ENCODE measurements around the gene TMCO5A.

TMCO5A gene

DNA sequence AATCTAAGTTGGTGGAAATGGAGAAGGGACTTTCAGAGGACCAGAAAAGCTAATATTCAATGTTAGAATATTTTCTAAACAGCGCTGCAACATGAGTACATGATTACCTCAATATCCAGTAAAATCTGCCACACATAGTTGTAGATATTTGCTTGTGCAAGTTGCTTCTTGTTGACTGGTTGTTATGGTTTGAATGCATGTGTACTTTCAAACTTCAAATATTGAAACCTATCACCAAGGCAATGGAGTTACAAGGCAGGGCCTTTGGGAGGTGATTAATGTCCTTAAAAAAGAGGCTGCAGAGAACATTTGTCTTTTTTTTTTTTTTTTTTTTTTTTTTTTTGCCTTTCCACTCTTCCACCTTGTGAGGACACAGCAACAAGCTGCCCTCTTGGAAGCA is 49.9 kb downstream of the TMCO5A start:
- Histone ChIP-seq H2AFZ (ENCODE audit: low read length) (no peak overlapping the region), H3K4me1 (ENCODE audit: low read length) (no peaks in the 10 kb centered on the region), H4K20me1 (ENCODE audit: insufficient read depth, low read length) (no peaks in the 10 kb centered on the region), H3K9me3 (replicated peaks; ENCODE audit: insufficient read depth, low read length) (no peaks in the 10 kb centered on the region), H3K79me2 (ENCODE audit: low read length) (no peaks in the 10 kb centered on the region), H3K9me2 (replicated peaks; ENCODE audit: insufficient read depth, low read length) (no peaks in the 10 kb centered on the region), H3K4me3 (ENCODE audit: low read length) (no peak overlapping the region), H3K27ac (ENCODE audit: low read length) (no peak overlapping the region), H3K9ac (ENCODE audit: low read length) (no peak overlapping the region), H3K4me2 (ENCODE audit: low read depth, low read length) (no peak overlapping the region), H3K36me3 (replicated peaks; ENCODE audit: insufficient read depth, low read length) (no peaks in the 10 kb centered on the region), H3F3A (ENCODE audit: insufficient read depth, low read length) (no peaks in the 10 kb centered on the region), H3K27me3 (replicated peaks; ENCODE audit: insufficient read depth, low read length) (no peaks in the 10 kb centered on the region)
- DNase-seq = no peak
- TF ChIP-seq, protein P1, sequence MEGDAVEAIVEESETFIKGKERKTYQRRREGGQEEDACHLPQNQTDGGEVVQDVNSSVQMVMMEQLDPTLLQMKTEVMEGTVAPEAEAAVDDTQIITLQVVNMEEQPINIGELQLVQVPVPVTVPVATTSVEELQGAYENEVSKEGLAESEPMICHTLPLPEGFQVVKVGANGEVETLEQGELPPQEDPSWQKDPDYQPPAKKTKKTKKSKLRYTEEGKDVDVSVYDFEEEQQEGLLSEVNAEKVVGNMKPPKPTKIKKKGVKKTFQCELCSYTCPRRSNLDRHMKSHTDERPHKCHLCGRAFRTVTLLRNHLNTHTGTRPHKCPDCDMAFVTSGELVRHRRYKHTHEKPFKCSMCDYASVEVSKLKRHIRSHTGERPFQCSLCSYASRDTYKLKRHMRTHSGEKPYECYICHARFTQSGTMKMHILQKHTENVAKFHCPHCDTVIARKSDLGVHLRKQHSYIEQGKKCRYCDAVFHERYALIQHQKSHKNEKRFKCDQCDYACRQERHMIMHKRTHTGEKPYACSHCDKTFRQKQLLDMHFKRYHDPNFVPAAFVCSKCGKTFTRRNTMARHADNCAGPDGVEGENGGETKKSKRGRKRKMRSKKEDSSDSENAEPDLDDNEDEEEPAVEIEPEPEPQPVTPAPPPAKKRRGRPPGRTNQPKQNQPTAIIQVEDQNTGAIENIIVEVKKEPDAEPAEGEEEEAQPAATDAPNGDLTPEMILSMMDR (IDR thresholded peaks at IDR 0.05; ENCODE audit: low read length) = no peak
- TF ChIP-seq EZH2phosphoT487 (IDR thresholded peaks at IDR 0.05; ENCODE audit: low read length) = no peak
- TF ChIP-seq EZH2 (optimal IDR thresholded peaks at IDR 0.05; ENCODE audit: low read depth, low read length) = no peak

- DNase-seq = peak; percentile 70
- Histone ChIP-seq H3K79me2 (ENCODE audit: low read length) (no peaks in the 10 kb centered on the region), H4K20me1 (ENCODE audit: insufficient read depth, low read length) (no peaks in the 10 kb centered on the region), H3K9me3 (replicated peaks; ENCODE audit: insufficient read depth, low read length) (no peaks in the 10 kb centered on the region), H3K4me1 (ENCODE audit: low read length) (no peaks in the 10 kb centered on the region), H3K9ac (ENCODE audit: low read length) (no peak overlapping the region), H3K4me3 (ENCODE audit: low read length) (no peak overlapping the region), H3K4me2 (ENCODE audit: low read depth, low read length) (no peak overlapping the region), H3K27me3 (replicated peaks; ENCODE audit: insufficient read depth, low read length) (no peaks in the 10 kb centered on the region), H3K36me3 (replicated peaks; ENCODE audit: insufficient read depth, low read length) (no peaks in the 10 kb centered on the region), H3K9me2 (replicated peaks; ENCODE audit: insufficient read depth, low read length) (no peaks in the 10 kb centered on the region), H2AFZ (ENCODE audit: low read length) (no peak overlapping the region), H3K27ac (ENCODE audit: low read length) (no peak overlapping the region), H3F3A (ENCODE audit: insufficient read depth, low read length) (no peaks in the 10 kb centered on the region)
- TF ChIP-seq, protein P1 (IDR thresholded peaks at IDR 0.05; ENCODE audit: low read length) = peak; percentile 66
- no peak for TF ChIP-seq EZH2phosphoT487 (IDR thresholded peaks at IDR 0.05; ENCODE audit: low read length)
Observed at GRCh38 chr15:37995461-37996347, 61.3 kb downstream of the TMCO5A start.

All from MM.1S (cell line).